SIG-M5 treated with dmso at 0.1 percent for 504 hours (cell line): ENCODE measurements around the gene AKAP12.
A peak's percentile ranks its signal among the peaks of the same experiment; 100 is the strongest.
"Not testable (repeated sequence)": the region's sequence is repeated elsewhere in the genome, so short reads cannot be mapped to it uniquely, and the experiment has no call there.

Experiments used
- DNase-seq: peaks from one replicate; lab custom pipeline; 2025; ENCODE audit not compliant: unreplicated experiment; lab: John Stamatoyannopoulos, UW

The AKAP12 gene

DNA sequence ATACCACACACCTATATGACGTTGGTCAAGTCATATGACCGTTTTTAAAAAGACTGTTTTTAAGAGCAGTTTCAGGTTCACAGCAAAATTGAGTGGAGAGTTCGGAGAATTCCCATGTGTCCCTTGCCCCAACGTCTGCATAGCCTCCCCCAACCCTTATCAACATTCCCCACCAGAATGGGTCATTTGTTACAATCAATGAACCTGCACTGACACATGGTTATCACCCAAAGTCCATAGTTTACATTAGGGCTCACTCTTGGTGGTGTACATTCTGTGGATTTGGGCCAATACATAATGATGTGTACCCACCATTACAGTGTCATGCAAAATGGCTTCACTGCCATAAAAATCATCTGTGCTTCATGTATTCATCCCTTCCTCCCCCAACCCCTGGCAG, 99.6 kb downstream of the AKAP12 start:
- no peak for DNase-seq

DNA sequence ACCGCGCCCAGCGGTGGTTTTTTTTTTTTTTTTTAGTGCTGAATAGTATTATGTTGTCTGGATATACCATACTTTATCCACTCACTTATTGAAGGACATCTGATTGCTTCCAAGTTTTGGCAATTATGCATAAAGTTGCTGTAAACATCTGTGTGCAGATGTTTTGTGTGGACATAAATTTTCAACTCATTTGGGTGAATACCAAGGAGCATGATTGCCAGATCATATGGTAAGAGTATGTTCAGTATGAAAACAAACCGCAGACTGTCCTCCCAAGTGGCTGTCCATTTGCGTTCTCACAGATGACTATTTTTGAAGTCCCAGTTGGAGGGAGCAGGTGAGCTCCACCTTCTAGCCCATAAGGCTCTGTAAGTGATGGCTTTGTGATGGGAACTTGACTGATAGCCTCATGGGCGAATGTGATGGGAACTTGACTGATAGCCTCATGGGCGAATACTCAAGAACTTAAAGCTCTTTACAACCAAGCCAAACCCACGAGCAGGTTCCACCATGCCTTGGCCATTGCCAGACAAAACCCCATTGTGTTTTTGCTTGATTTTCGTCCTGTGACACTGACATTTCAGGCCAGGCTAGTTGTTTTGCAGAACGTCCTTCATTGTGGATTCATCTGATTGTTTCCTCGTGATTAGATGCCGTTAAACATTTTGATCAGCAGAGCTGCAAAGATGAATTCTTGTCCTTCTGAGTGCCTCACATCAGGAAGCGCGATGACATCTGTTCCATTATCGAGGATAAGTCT, 100.6 kb downstream of the AKAP12 start:
- no peak for DNase-seq

DNA sequence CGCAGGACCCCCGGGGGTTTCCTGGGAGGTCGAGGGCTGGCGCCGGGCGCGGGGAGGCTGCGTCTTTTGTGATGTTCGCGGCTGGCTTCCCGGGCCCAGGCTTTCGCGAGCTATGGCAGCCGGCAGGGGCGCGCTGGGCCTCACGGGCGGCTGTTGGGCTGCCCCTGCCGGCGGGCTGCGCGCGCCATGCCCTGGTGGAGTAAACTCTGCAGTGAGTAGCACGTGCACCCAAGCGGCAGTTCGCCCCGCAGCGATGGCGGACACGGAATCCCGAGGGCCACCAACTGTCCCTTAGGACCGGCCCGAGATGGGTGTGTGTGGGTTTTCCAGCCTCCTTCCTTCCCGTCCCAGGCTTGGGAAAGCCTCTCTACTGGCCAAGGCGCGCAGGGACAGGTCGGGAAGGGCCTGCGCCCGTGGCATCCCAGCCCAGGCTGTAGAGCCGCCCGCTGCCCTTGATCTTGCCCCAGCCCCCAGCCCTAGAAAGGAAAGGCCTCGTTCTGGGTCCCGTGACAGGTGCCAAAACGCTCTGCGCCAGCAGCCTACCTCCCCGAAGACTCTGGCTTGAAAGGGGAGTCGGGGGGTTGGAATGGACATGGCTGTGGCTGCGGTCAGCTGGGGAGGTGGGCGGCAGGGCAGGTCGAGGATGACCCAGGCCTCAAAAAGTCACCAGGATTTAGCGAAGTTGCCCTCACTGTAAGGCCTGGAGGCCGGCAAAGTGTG, 101.9 kb downstream of the AKAP12 start:
- DNase-seq, result no peak

DNA sequence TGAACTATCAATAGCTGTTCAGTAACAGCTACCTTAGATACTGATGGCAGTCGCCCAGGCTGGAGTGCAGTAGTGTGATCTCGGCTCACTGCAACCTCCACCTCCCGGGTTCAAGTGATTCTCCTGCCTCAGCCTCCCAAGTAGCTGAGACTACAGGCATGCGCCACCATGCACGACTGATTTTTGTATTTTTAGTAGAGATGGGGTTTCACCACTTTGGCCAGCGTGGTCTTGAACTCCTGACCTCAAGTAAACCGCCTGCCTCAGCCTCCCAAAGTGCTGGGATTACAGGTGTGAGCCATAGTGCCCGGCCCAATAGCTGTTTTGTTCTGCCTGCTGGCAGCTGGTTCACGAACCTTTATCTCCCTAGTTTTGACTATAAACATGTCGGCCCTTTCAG, 103.0 kb downstream of the AKAP12 start:
- not testable (repeated sequence) for DNase-seq

DNA sequence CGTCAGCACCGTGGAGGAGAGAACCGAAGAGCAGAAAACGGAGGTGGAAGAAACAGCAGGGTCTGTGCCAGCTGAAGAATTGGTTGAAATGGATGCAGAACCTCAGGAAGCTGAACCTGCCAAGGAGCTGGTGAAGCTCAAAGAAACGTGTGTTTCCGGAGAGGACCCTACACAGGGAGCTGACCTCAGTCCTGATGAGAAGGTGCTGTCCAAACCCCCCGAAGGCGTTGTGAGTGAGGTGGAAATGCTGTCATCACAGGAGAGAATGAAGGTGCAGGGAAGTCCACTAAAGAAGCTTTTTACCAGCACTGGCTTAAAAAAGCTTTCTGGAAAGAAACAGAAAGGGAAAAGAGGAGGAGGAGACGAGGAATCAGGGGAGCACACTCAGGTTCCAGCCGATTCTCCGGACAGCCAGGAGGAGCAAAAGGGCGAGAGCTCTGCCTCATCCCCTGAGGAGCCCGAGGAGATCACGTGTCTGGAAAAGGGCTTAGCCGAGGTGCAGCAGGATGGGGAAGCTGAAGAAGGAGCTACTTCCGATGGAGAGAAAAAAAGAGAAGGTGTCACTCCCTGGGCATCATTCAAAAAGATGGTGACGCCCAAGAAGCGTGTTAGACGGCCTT, 110.0 kb downstream of the AKAP12 start:
- peak; percentile 57 for DNase-seq

DNA sequence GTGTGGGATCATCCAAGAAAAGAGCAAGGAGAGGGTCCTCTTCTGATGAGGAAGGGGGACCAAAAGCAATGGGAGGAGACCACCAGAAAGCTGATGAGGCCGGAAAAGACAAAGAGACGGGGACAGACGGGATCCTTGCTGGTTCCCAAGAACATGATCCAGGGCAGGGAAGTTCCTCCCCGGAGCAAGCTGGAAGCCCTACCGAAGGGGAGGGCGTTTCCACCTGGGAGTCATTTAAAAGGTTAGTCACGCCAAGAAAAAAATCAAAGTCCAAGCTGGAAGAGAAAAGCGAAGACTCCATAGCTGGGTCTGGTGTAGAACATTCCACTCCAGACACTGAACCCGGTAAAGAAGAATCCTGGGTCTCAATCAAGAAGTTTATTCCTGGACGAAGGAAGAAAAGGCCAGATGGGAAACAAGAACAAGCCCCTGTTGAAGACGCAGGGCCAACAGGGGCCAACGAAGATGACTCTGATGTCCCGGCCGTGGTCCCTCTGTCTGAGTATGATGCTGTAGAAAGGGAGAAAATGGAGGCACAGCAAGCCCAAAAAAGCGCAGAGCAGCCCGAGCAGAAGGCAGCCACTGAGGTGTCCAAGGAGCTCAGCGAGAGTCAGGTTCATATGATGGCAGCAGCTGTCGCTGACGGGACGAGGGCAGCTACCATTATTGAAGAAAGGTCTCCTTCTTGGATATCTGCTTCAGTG, 110.8 kb downstream of the AKAP12 start:
- no peak for DNase-seq

DNA sequence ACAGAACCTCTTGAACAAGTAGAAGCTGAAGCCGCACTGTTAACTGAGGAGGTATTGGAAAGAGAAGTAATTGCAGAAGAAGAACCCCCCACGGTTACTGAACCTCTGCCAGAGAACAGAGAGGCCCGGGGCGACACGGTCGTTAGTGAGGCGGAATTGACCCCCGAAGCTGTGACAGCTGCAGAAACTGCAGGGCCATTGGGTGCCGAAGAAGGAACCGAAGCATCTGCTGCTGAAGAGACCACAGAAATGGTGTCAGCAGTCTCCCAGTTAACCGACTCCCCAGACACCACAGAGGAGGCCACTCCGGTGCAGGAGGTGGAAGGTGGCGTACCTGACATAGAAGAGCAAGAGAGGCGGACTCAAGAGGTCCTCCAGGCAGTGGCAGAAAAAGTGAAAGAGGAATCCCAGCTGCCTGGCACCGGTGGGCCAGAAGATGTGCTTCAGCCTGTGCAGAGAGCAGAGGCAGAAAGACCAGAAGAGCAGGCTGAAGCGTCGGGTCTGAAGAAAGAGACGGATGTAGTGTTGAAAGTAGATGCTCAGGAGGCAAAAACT, 111.5 kb downstream of the AKAP12 start:
- no peak for DNase-seq

DNA sequence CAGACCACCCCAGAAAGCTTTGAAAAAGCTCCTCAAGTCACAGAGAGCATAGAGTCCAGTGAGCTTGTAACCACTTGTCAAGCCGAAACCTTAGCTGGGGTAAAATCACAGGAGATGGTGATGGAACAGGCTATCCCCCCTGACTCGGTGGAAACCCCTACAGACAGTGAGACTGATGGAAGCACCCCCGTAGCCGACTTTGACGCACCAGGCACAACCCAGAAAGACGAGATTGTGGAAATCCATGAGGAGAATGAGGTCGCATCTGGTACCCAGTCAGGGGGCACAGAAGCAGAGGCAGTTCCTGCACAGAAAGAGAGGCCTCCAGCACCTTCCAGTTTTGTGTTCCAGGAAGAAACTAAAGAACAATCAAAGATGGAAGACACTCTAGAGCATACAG, 112.0 kb downstream of the AKAP12 start:
- DNase-seq, result no peak

DNA sequence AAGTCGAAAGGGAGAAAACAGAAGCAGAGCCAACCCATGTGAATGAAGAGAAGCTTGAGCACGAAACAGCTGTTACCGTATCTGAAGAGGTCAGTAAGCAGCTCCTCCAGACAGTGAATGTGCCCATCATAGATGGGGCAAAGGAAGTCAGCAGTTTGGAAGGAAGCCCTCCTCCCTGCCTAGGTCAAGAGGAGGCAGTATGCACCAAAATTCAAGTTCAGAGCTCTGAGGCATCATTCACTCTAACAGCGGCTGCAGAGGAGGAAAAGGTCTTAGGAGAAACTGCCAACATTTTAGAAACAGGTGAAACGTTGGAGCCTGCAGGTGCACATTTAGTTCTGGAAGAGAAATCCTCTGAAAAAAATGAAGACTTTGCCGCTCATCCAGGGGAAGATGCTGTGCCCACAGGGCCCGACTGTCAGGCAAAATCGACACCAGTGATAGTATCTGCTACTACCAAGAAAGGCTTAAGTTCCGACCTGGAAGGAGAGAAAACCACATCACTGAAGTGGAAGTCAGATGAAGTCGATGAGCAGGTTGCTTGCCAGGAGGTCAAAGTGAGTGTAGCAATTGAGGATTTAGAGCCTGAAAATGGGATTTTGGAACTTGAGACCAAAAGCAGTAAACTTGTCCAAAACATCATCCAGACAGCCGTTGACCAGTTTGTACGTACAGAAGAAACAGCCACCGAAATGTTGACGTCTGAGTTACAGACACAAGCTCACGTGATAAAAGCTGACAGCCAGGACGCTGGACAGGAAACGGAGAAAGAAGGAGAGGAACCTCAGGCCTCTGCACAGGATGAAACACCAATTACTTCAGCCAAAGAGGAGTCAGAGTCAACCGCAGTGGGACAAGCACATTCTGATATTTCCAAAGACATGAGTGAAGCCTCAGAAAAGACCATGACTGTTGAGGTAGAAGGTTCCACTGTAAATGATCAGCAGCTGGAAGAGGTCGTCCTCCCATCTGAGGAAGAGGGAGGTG, 112.9 kb downstream of the AKAP12 start:
- no peak for DNase-seq

DNA sequence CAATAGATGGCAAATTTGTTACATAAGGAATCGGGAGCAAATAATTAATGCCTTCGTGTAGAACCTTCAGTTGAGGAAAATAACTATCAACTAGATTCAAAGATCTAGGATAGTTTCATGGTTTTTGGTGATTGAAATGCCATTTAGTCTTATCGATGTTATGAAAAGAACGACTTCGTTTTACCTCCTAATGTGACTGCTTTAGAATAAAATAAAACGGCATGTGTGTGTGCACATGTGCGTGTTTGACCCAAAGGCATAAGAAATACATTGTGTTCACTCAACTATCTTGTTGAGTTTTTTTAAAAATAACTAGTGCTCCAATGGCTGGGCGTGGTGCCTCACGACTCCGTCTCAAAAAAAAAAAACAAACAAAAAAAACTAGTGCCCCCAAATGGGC, 114.0 kb downstream of the AKAP12 start:
- no peak for DNase-seq

DNA sequence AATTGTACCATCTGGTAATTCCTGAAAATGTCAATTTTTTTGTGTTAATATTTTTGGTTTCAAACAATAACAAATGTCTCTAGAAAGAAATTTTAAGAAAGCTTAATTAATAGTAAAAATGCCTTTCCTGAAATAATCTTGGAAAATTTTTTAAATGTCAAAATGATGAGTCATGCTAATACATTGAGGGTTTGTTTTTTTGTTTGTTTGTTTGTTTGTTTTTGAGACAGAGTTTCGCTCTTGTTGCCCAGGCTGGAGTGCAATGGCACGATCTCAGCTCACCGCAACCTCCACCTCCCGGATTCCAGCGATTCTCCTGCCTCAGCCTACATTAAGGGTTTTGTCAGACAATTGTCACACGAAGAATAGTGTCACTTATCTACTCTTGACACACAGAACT, 117.2 kb downstream of the AKAP12 start:
- not testable (repeated sequence) for DNase-seq

DNA sequence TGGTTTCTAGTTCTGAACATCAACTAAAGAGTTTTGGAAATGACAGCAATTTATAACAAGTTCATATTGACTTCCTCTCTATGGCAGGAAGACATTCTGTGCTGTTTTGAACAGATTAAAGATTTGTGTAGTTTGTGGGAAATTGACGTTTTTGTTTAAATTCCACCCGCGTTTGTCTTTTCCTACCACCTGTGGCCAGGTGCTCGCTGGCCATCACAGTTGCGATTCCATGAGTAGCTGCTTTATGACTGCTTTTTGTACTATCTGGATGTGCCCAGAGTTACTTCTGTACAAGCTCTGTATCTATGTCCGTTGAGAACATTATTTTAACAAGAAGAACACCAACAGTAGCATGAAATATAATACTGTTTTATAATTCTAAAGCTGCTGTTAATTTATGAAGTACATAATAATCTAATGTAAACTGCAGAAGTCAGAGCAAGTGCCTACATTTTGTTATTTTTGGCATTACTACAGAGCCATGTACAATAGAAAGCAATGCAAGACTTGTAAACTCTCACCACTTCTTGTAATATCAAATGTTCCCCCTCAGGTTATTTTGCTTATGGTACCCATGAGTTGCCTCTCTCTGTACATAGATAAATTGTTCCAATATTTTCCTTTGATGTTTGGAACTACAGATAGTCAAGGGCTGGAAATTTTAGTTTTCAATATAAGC, 118.1 kb downstream of the AKAP12 start:
- DNase-seq, result no peak

DNA sequence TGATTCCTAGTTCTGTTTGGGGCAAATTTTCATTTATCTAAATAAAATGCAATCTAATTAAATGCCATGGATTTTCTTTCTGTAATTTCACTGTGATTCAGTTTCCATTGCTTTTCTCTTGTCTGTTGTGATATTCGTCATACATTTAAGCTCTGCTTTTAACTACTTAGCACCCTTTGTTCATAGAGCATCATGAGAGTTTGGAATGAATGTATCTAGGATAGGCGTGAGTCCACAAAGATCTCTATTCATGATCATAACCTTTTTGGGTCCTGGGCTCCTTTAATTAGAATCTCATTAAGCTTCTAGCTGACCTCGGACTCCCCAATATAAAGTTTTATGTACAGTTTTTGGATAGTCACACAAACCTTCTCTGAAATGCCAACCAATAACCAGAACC, 118.7 kb downstream of the AKAP12 start:
- no peak for DNase-seq

DNA sequence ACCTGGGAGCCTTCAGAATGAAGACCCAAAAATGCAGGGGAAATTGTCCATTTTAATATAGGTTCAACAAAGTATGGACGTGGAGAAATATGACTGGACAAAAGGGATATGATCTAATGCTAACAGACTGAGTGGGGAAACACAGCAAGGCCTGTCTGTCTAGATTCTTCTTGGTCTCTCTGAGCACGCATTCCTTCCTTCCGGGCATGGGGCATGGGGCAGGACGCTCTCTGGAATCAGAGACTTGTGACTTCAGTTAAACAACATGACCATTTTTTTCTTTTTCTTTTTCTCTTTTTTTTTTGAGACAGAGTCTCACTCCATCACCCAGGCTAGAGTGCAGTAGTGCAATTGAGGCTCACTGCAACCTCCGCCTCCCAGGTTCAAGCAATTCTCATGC, 119.7 kb downstream of the AKAP12 start:
- no peak for DNase-seq

DNA sequence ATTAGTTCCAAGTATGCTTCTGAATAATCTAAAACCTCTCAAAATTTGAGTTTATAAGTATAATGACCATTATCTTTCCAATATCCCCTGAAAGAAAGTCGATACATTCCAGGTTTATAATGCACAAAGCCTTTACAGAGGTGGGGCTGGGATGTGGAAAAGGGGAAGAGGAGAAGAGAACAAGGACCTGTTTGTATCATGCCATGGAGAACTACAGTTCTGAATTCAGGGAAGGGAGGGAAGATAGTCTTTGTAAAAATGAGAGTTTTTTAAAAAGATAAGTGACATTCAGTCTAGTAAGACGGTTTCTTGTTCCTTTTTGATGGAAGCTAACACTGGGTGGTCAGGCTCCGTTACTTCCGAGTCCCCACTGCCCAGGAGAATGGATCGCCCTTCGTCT, 125.5 kb downstream of the AKAP12 start:
- no peak for DNase-seq

DNA sequence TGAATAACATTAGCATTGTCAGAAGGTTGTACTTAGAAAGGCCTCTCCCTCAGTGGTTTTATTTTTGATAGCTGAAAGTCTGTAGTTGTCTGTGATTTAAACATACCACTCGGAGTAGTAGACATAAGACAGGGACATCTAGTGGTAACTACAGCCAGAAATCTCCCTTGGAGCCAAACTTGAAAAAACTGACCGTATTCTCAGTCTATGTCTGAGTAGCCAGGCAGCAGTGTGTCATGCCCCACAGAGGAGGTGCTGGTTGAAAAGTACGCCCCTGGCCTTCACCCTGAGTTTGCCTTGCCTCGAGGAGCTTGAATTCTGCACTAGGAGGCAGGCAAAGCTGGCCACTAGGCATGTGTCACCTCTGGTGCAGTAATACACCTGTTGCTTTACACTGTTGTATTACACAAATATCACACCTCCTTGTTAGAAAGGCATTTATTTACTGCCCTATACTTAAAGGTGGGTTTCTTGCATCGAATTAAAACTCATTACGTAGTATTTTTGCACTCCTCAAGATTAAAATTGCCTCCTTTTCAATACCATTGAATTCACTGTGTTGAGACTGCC, 130.8 kb downstream of the AKAP12 start:
- DNase-seq, result no peak

DNA sequence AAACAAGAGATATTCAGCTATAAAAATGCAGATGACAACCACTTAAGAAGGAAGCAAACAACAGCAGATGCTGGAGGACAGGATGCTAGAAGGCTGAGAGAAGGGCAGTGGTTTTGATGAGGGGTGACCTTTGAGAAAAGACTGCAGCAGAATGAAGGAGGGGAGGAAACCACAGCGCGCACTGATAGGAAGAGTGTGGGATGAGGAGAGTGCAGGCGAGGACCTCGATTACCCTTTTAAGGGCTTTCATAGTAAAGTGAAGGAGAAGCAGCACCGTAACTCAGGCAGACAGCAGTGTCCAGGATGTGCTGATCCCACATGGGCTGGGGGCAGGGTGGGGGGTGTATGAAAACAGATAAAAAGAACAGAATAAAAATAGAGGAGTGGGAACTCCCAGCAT, 132.4 kb downstream of the AKAP12 start:
- DNase-seq, result no peak

DNA sequence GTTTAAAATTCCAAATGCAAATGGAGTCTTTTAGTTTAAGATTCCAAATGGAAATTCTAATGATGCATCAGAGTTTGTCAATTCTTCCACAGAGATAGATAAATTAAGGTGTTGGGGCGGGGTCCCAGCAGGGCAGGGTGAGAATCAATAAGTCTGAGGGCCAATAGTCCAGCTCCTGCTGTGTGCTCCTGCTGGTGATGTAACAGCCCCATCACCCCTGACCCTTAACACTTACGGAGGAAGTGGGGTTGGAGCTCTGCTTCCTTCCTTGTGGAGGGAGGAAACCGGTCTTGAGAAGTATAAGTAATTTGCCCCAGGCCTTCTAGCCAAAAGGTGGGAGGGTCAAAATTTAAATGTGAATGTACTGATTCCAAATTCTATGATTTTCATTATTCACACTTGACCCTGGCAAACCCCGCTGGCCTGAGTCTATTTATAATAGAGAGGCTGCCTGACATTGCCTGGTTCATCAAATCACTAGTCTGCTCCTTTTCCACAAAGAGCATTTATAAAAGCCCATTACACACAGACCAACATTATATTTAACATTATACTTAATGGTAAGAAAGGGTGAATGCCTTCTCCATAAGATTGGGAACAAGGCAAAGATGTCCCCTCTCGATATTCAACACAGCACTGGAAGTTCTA, 134.4 kb downstream of the AKAP12 start:
- DNase-seq, result no peak

DNA sequence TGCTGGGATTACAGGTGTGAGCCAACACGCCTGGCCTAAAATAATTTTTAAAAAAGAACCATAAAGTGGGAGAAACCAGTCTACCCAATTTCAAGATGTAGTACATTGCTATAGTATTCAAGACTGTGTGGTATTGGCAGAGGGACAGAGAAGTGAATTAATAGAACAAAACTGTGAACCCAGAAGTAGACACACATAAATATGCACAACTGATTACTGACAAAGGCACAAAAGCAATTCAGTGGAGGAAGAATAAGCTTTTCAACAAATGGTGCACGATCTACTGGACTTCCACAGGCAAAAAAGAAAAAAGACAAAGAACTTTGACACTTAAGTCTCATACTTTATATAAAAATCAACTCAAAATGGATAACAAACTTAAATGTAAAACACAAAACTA, 136.1 kb downstream of the AKAP12 start:
- no peak for DNase-seq
